ENCODE measurements around the gene KIF13A.

DNA sequence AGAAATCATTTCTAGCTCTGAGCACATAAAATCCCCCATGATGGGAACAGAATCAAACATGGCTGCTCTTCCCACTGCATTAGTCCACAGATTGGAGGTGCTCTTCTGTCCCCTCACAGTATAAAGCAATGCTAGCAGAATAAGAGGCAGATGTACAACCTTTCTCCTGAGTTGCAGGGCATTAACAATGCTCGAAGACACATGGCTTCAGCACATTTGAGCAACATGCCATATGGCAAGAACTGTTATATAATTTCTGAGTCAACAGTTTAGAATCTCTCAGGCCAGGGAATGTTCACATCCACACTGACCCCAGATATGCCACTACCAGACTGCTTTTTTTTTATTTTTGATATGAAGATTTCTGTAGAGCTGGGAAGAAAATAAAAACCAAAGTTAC lies 119.6 kb downstream of the KIF13A start:
- TF ChIP-seq, protein P1, sequence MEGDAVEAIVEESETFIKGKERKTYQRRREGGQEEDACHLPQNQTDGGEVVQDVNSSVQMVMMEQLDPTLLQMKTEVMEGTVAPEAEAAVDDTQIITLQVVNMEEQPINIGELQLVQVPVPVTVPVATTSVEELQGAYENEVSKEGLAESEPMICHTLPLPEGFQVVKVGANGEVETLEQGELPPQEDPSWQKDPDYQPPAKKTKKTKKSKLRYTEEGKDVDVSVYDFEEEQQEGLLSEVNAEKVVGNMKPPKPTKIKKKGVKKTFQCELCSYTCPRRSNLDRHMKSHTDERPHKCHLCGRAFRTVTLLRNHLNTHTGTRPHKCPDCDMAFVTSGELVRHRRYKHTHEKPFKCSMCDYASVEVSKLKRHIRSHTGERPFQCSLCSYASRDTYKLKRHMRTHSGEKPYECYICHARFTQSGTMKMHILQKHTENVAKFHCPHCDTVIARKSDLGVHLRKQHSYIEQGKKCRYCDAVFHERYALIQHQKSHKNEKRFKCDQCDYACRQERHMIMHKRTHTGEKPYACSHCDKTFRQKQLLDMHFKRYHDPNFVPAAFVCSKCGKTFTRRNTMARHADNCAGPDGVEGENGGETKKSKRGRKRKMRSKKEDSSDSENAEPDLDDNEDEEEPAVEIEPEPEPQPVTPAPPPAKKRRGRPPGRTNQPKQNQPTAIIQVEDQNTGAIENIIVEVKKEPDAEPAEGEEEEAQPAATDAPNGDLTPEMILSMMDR (IDR thresholded peaks at IDR 0.05; ENCODE audit: insufficient read depth, low read depth, low read length) = no peak
- no peak for TF ChIP-seq EZH2 (IDR thresholded peaks at IDR 0.05; ENCODE audit: insufficient read depth, low read length)
